Middle frontal gyrus (tissue), 1 donor: ENCODE results near the gene SREBF1.
"Not testable (repeated sequence)": the region's sequence is repeated elsewhere in the genome, so short reads cannot be mapped to it uniquely, and the experiment has no call there.

ENCODE experiments used
- DNase-seq: peaks from one replicate; pipeline ENCODE4 v3.0.0-alpha.2; 2015; ENCODE audit warnings: low spot score; ENCODE audit errors: extremely low spot score

The SREBF1 gene

DNA sequence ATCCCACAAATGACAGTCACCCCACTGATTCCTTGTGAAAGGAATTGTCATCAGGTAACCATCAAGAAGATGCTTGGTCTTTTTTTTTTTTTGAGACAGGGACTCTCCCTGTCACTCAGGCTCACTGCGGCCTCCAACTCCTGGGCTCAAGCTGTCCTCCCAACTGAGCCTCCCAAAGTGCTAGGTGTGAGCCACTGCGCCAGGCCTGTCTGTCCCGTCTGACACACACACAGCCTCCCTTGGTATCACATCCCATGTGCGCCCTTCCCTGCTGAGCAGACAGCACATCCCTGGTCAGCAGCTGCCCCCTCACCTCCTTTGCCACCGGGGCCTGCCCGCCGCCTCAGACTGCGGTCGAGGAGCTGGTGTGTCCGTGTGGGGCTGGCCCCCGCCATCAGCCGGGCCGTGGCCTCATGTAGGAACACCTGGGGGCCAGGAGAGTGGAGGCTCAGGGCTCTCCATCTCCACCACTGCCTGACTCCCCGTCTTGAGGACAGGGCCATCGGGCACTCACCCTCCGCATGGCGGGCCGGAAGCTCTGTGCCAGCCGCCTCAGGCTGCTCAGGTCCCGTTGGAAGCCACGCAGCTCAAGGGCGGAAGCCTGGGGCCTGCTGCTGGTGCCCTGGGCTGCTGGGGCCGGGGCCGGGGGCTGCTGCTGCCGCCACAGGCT, 23.6 kb downstream of the SREBF1 start:
- no peak for DNase-seq

DNA sequence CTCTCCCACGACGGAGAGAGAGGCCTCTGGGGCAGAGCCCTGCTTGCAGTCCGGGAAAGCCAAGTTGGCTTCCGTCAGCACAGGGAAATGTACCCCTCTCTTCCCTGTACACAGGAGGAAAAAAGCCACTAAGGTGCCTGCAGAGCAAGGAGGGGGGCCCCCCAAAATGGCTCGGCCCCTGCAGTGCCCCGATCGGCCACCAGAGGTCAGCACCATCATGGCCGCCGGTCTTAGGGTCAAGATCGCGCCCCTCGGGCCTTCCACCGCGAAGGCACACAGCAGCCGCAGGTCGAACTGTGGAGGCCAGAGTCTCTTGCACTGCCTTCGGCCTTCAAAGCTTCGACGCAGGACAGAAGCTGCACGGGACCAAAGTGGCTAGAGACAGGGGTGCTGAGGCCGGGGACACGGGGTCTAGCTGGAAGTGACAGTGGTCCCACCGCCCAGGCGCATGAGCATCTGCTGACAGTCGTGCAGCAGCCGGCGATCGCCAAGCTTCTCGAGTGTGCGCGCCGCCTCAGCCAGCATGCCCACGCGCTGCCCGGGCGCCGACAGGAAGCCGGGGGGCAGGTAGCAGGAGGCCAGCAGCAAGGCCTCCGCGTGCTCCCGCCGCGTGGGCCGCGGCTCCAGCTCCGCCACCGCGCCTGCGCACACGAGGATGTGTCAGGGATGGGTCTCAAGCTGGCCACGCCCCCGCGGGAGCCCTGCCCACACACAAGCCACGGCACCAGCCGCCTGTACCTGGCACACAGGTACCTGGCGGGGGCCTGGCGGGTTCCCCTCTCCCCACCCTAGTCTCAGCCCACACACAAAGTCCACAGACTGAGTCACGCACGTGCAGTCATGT, 24.4 kb downstream of the SREBF1 start:
- DNase-seq, result no peak

- DNase-seq, result no peak
Observed at GRCh38 chr17:17811381-17812210, 25.2 kb downstream of the SREBF1 start.

DNA sequence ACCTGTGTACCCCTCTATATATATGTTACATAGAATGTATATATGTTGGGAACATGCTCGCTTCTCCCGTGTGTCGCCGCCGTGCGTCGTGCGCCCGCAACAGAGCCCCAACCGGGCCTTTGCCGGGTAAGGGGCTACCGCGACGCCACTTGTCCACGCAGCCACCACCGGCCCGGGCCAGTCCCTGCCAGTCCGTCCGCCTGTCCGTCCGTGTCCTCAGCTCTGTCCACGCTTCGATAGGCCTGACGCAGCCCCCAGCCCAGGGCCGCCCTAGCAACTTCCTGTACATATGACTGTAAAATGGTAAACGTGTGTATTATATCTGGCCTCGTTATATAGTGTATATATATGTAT, 25.9 kb downstream of the SREBF1 start:
- DNase-seq, result no peak

GRCh38 chr17:17810084-17810894, 26.5 kb downstream of the SREBF1 start:
- no peak for DNase-seq

DNA sequence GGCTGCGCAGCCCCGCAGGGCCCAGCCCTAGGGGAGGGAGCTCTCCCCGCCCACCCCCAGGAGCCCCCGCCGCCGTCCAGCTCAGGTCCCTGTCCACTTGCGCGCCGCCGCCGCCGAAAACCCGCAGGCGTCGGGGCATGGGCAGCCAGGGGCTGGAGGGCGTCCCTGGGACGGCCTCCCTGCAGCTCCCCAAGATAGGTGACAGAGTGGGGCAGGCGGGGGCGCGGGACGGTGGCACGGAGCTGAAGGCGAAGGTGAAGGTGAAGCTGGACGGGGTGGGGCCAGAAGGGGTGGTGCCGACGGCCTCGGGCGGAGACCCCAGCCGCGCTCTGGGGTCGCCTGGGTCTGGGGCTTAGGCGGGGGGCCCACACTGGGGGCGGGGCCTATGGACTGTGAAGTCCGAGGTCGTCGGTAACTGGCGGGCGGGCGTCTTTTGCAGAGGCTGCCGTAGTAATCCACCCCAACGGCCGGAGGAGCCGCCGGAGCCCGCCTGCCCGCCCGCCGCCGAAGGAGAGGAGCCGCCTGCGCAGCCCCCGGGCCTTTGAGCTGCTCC, 27.2 kb downstream of the SREBF1 start:
- no peak for DNase-seq

DNA sequence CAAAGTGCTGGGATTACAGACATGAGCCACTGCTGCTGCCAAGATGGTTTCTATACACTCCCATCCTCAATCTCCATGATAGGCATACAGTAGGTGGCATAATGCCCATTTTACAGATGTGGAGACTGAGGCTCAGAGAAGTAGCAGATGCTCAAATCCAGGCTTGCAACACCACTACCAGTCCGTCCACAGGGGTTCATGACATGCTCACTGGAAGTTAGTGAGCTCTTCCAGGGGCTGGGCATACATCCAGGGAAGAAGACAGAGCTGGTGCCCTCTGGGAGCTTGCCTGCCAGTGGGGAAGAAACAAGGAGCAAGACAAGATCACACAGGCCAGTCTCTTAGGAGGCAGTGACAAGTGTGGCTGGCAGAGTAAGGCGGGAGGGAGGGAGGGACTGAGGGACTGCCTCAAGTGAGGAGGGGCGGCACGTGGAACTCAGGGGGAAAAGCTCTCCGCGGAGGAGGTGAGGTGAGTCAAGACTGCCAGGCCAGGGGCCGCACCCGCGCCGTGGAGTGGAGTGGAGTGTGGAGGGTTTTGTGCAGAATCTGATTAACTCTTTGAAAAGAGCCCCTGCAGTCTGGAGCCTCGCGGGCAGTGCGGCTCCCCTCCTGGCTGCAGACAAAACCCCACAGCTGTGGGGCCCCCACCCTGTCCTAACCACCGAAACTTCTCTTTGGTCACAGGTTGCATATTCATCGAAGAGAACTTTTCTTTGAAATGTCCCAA, 27.9 kb downstream of the SREBF1 start:
- DNase-seq, result no peak

DNA sequence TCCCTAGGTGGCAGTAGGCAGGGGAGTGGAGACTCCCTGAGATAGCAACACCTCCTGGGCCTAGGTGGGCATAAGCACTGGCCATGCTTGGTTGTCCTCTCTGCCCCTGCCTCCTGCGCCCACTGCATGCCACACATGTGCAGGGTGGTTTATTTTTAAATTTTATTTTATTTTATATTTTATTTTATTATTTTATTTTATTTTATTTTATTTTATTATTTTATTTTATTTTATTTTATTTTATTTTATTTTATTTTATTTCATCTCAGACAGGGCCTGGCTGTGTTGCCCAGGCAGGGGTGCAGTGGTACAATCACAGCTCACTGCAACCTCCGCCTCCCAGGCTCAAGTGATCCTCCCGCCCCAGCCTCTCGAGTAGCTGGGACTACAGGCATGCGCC, 28.6 kb downstream of the SREBF1 start:
- not testable (repeated sequence) for DNase-seq

DNA sequence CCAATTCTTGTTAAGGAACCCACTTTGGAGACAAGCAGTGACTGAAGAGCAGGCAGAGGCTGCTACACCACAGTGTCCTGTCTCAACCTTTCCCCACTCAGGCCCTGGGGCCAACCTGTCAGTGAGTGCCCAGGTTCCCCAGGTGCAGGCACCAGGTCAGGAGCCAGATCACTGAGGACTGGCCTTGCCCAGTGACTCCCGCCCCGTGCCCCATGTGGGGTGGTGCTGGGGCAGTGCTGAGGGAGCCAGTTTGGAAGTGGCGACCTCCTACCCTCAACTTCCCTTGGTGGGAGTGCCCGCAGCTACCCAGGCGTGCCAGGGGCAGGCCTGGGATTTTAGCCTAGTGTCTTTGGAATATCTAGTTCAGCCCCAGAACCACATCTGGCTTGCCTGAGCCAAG, 29.3 kb downstream of the SREBF1 start:
- no peak for DNase-seq

DNA sequence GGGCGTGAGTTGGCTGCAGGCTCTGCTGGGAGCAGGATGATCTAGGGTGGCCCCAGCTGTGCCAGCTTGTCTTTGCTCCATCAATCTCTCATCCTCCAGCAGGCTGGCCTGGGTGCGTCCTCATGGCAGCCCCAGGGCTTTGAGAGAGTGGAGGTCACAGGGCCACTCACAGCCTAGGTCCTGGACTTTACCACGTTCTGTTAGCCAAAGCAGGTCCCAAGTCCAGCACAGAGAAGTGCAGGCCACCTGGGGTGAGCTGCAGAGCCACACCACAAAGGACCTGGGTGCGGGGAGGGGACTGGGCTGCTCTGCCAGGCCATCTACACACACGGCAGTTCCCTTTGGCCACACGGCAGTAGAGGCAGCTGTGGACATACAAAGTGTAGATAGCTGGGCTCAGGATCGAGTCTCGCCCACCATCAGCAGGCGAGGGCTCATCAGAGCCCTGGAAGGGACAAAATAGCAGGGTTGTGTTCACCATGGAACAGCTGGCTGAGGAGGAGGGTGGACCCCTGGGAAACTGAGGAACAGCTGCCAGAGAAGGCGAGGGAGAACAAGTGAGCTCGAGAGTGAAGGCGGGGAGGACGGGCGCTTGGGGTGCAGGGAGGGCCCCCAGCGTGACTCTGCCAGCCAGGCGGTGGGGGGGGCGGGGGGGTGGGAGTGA, 30.0 kb downstream of the SREBF1 start:
- no peak for DNase-seq

DNA sequence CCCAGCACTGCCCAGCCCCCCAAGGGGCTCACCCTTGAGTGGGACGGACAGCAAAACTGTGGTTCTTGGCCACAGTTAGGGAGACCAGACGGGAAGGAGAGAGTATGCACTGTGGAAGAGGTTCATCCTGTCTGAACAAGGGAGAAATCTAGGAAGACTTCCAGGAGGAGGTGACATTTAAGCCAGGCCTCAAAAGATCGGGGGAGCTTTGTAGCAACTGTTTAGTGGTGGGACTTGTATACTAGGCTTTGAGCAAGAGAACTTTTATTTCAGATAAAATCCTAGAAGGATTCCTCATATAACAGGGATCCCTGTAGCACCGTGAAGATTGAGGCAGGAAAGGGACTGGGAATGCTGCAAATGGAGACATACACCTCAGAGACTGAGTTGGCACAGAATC, 30.8 kb downstream of the SREBF1 start:
- no peak for DNase-seq

- no peak for DNase-seq
Observed at GRCh38 chr17:17805575-17805974, 31.2 kb downstream of the SREBF1 start.

- no peak for DNase-seq
Observed at GRCh38 chr17:17804007-17804406, 32.8 kb downstream of the SREBF1 start.

DNA sequence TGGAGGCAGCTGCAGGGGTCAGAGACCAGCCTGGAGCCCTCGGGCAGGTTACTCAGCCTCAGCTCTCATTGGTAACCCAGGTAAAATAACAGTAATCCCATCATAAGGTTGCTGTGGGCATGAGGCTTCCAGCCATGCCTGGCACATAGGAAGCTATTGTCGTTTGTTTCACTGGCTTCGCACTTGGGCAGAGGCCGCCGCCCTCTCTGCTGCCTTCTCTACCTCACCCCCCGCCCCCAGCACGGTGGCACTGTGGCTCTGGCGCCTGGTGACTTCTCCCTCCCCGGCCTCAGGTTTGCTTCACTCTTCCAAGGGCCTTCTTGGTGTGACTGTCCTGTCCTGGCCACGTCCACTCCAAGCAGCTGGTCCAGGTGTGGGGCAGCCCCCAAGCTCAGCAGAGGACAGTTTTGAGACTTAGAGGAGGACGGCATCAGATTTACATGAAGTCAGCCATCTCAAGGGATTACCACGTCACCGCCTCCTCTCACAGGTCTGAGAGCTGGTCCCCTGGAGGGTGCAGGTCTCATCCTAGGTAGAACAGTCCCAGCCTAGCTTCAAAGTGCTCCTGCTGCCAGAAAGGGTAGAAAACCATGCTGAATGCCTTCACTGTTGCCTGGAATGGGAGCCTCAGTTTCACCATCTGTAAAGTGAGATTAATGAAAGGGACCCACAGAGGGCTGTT, 34.8 kb downstream of the SREBF1 start:
- DNase-seq, result no peak

DNA sequence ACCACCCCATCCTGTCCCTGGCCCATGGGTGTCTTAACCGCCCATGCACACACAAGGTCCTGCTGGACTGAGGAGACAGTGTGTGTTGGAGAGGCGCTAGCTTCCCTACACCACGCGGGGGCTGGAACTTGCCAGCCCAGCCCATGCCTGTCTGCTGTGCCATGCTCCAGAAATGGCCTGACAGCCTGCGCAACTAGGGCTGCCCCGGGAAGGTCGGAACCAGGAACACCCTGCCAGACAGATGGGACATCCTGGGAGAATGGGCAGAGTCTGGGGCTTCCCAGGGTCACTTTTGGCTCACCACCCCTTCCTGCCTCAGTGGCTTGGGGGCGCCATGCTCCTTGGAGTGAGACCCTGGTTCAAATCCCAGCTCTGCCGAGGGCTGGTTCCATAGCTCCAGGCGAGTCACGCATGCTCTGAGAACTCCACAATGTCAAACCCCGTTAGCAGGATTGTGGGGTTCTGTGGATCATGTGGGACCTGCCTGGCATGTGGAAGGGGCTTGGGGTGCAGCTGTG, 36.2 kb downstream of the SREBF1 start:
- DNase-seq, result no peak

- no peak for DNase-seq
Observed at GRCh38 chr17:17798573-17799255, 38.1 kb downstream of the SREBF1 start.

DNA sequence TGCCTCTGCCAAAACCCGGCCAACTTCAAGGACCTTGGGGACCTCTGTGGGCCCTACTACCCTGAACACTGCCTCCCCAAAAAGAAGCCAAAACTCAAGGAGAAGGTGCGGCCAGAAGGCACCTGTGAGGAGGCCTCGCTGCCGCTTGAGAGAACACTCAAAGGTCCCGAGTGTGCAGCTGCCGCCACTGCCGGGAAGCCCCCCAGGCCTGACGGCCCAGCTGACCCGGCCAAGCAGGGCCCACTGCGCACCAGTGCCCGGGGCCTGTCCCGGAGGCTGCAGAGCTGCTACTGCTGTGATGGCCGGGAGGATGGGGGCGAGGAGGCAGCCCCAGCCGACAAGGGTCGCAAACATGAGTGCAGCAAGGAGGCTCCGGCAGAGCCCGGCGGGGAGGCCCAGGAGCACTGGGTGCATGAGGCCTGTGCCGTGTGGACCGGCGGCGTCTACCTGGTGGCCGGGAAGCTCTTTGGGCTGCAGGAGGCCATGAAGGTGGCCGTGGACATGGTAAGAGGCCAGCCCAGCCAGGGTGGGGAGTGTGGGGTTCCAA, 38.7 kb downstream of the SREBF1 start:
- DNase-seq, result no peak
